Measurements from ENCODE around the gene KLF6. TPM values are rescaled to one million over a fixed set of nuclear protein-coding genes. Genes with fewer than 3 reads are reported as not detected.

Gene KLF6
- total RNA-seq, 1 experiment from 2014 or later, result 27.7 TPM

DNA sequence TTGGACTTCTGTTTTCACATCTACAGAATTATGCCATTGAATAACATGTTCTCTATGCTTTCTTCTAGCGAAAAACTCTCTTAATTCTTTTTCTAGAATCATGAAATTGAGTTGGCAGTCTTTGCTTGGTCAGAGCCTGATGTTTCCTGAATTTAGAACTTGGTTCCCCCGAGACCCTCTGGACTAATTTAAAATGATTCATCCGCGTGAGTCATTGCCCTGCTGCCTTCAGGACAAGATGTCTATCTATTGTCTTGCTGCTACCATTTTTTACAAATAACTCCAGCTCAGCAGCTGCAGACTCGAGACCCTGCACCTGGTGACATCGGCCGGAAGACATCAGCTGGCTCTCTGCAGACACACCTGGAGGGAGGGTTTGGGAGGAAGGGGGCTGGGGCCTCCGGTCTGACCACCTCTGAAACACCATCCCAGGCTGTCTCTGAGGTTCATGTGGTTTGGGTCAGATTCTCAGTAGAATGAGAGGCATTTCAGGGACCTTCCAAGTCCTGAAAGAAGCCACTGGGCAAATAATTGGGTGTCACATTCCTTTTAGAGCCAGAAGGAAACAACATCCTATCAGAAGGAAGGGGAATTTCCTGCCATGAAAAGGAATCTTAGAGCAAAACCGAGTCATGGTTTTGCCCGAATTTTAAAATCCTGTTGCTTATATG is 20.9 kb upstream of the KLF6 start:
- Histone ChIP-seq H2AFZ (no peak overlapping the region), H3K4me1 (replicated peaks; ENCODE audit: insufficient read depth) (peaks cover 66% of the 10 kb centered on the region)
- BruUV-seq (replicated peaks), result no TSS peak

GRCh38 chr10:3805201-3805790 is 20.3 kb upstream of the KLF6 start:
- peak; percentile 13 to 74 for DNase-seq
- peaks cover 58% of the 10 kb centered on the region for H3F3A ChIP-seq (ENCODE audit: insufficient read depth, low read depth)
- H3K27me3 ChIP-seq (ENCODE audit: insufficient read depth, low read depth), result no peaks in the 10 kb centered on the region
- H2AFZ ChIP-seq, result no peak overlapping the region
- intact Hi-C loops (cut with micrococcal nuclease; ENCODE audit: unreplicated experiment), result loop anchor here (5.0 kb wide), 1 partner anchor 537 kb away; no protein-coding TSS in a partner anchor
- no peaks in the 10 kb centered on the region for H4K20me1 ChIP-seq (ENCODE audit: insufficient read depth)
- no peaks in the 10 kb centered on the region for H3K9me2 ChIP-seq (ENCODE audit: insufficient read depth)
- TF ChIP-seq CTCF (conservative IDR thresholded peaks at IDR 0.05) (no peak), EZH2 (IDR thresholded peaks at IDR 0.05; ENCODE audit: low read depth) (no peak)
- H3K4me3 ChIP-seq, result no peak overlapping the region; the same call in 1 of the 2 replicates
- H3K4me1 ChIP-seq (replicated peaks; ENCODE audit: insufficient read depth), result peaks cover 60% of the 10 kb centered on the region
- H3K36me3 ChIP-seq (ENCODE audit: low read depth), result no peaks in the 10 kb centered on the region
- ChIA-PET CTCF (no interaction called here), POLR2A (ENCODE audit: unreplicated experiment) (interaction anchor here (0.5 to 1.5 kb wide), 5 partner anchors 43 to 958 kb away, joined by 3 to 10 read pairs (median 6); no protein-coding TSS in a partner anchor)
- BruUV-seq (replicated peaks), result no TSS peak
- peak overlapping the region; percentile 73 for H3K4me2 ChIP-seq
- no peaks in the 10 kb centered on the region for H3K9me3 ChIP-seq (ENCODE audit: insufficient read depth, low read depth)
- H3K27ac ChIP-seq, result peak overlapping the region; percentile 96
- H3K79me2 ChIP-seq (ENCODE audit: low read depth), result no peaks in the 10 kb centered on the region

More for the DNA sequence above, 20.9 kb upstream of the KLF6 start:
- H3K27me3 ChIP-seq (ENCODE audit: insufficient read depth, low read depth), result no peaks in the 10 kb centered on the region
- peak overlapping the region; percentile 73 for H3K4me2 ChIP-seq
- CTCF ChIA-PET, result no interaction called here
- no peaks in the 10 kb centered on the region for H3K9me3 ChIP-seq (ENCODE audit: insufficient read depth, low read depth)
- H3K36me3 ChIP-seq (ENCODE audit: low read depth), result no peaks in the 10 kb centered on the region
- intact Hi-C loops (cut with micrococcal nuclease; ENCODE audit: unreplicated experiment), result loop anchor here (1.0 to 5.0 kb wide), 2 partner anchors 21 to 536 kb away; partner anchors contain the start of gene KLF6
- no peak for TF ChIP-seq CTCF (conservative IDR thresholded peaks at IDR 0.05)
- no peak for TF ChIP-seq EZH2 (IDR thresholded peaks at IDR 0.05; ENCODE audit: low read depth)
- H3K27ac ChIP-seq, result peak overlapping the region; percentile 96
- POLR2A ChIA-PET (ENCODE audit: unreplicated experiment), result interaction anchor here (0.6 to 1.5 kb wide), 4 partner anchors 44 to 526 kb away, joined by 3 to 10 read pairs (median 6); no protein-coding TSS in a partner anchor
- H3K79me2 ChIP-seq (ENCODE audit: low read depth), result no peaks in the 10 kb centered on the region
- H4K20me1 ChIP-seq (ENCODE audit: insufficient read depth), result no peaks in the 10 kb centered on the region
- peaks cover 64% of the 10 kb centered on the region for H3F3A ChIP-seq (ENCODE audit: insufficient read depth, low read depth)
- H3K4me3 ChIP-seq, result peak overlapping the region; percentile 25; the same call in 1 of the 2 replicates
- H3K9me2 ChIP-seq (ENCODE audit: insufficient read depth), result no peaks in the 10 kb centered on the region
- DNase-seq, result peak; percentile 79 to 83

GRCh38 chr10:3803927-3804741 is 19.1 kb upstream of the KLF6 start:
- ChIA-PET POLR2A (ENCODE audit: unreplicated experiment) (no interaction called here), CTCF (no interaction called here)
- no peaks in the 10 kb centered on the region for H3K36me3 ChIP-seq (ENCODE audit: low read depth)
- H3K79me2 ChIP-seq (ENCODE audit: low read depth), result no peaks in the 10 kb centered on the region
- H3K4me2 ChIP-seq, result peak overlapping the region; percentile 73
- H2AFZ ChIP-seq, result no peak overlapping the region
- H4K20me1 ChIP-seq (ENCODE audit: insufficient read depth), result no peaks in the 10 kb centered on the region
- H3K27me3 ChIP-seq (ENCODE audit: insufficient read depth, low read depth), result no peaks in the 10 kb centered on the region
- peaks cover 52% of the 10 kb centered on the region for H3K4me1 ChIP-seq (replicated peaks; ENCODE audit: insufficient read depth)
- H3K27ac ChIP-seq, result peak overlapping the region; percentile 96
- TF ChIP-seq CTCF (conservative IDR thresholded peaks at IDR 0.05), result no peak
- no peak for TF ChIP-seq EZH2 (IDR thresholded peaks at IDR 0.05; ENCODE audit: low read depth)
- intact Hi-C loops (cut with micrococcal nuclease; ENCODE audit: unreplicated experiment), result no loop called here
- no TSS peak for BruUV-seq (replicated peaks)
- DNase-seq, result no peak
- peaks cover 50% of the 10 kb centered on the region for H3F3A ChIP-seq (ENCODE audit: insufficient read depth, low read depth)
- H3K9me3 ChIP-seq (ENCODE audit: insufficient read depth, low read depth), result no peaks in the 10 kb centered on the region
- no peaks in the 10 kb centered on the region for H3K9me2 ChIP-seq (ENCODE audit: insufficient read depth)
- no peak overlapping the region for H3K4me3 ChIP-seq
